ENCODE results near the gene NDUFA11.

NDUFA11 gene

GRCh38 chr19:5943045-5943444, 39.5 kb upstream of the NDUFA11 start:
- no peak overlapping the region for H3K27ac ChIP-seq (ENCODE audit: low read length)
- H3K36me3 ChIP-seq (ENCODE audit: insufficient read depth, low read length), result peaks cover 59% of the 10 kb centered on the region
- H4K20me1 ChIP-seq (ENCODE audit: insufficient read depth, low read length), result peaks cover 85% of the 10 kb centered on the region

GRCh38 chr19:5941673-5942072, 38.1 kb upstream of the NDUFA11 start:
- DNase-seq (no peak), ATAC-seq (ENCODE audit: insufficient read depth, low read depth) (no peak)
- Histone ChIP-seq H3K36me3 (ENCODE audit: insufficient read depth, low read length) (peaks cover 64% of the 10 kb centered on the region), H3K27me3 (ENCODE audit: insufficient read depth, low read length, poor library complexity) (no peaks in the 10 kb centered on the region), H4K20me1 (ENCODE audit: insufficient read depth, low read length) (peaks cover 84% of the 10 kb centered on the region), H3K27ac (ENCODE audit: low read length) (no peak overlapping the region), H3K9me3 (ENCODE audit: insufficient read depth, low read length, severe bottlenecking) (no peaks in the 10 kb centered on the region), H3K4me3 (ENCODE audit: low read depth in 1 of 2, low read length in 2 of 2) (no peak overlapping the region), H3K9ac (ENCODE audit: low read depth, low read length) (no peak overlapping the region), H3K4me2 (ENCODE audit: insufficient read depth, low read length) (no peak overlapping the region), H2AFZ (ENCODE audit: low read depth, low read length) (no peak overlapping the region), H3K79me2 (ENCODE audit: insufficient read depth, low read length) (peaks cover 99% of the 10 kb centered on the region), H3K4me1 (ENCODE audit: insufficient read depth, low read length) (no peaks in the 10 kb centered on the region)
- TF ChIP-seq EZH2 (IDR thresholded peaks at IDR 0.05; ENCODE audit: borderline replicate concordance, low read depth, low read length, severe bottlenecking) (no peak), CTCF (IDR thresholded peaks at IDR 0.05; ENCODE audit: borderline replicate concordance, extremely low read depth, low read length, poor library complexity, severe bottlenecking) (no peak)

More at GRCh38 chr19:5943045-5943444, 39.5 kb upstream of the NDUFA11 start:
- TF ChIP-seq EZH2 (IDR thresholded peaks at IDR 0.05; ENCODE audit: borderline replicate concordance, low read depth, low read length, severe bottlenecking), result no peak
- TF ChIP-seq CTCF (IDR thresholded peaks at IDR 0.05; ENCODE audit: borderline replicate concordance, extremely low read depth, low read length, poor library complexity, severe bottlenecking), result no peak
- no peak for ATAC-seq (ENCODE audit: insufficient read depth, low read depth)
- Histone ChIP-seq H3K4me3 (ENCODE audit: low read depth in 1 of 2, low read length in 2 of 2) (no peak overlapping the region), H3K4me2 (ENCODE audit: insufficient read depth, low read length) (no peak overlapping the region), H3K9ac (ENCODE audit: low read depth, low read length) (no peak overlapping the region), H3K27me3 (ENCODE audit: insufficient read depth, low read length, poor library complexity) (no peaks in the 10 kb centered on the region), H3K4me1 (ENCODE audit: insufficient read depth, low read length) (no peaks in the 10 kb centered on the region), H3K79me2 (ENCODE audit: insufficient read depth, low read length) (peaks cover 99% of the 10 kb centered on the region), H2AFZ (ENCODE audit: low read depth, low read length) (no peak overlapping the region), H3K9me3 (ENCODE audit: insufficient read depth, low read length, severe bottlenecking) (no peaks in the 10 kb centered on the region)
- DNase-seq, result no peak

GRCh38 chr19:5940260-5941208, 36.9 kb upstream of the NDUFA11 start:
- H3K27me3 ChIP-seq (ENCODE audit: insufficient read depth, low read length, poor library complexity), result no peaks in the 10 kb centered on the region
- peaks cover 84% of the 10 kb centered on the region for H4K20me1 ChIP-seq (ENCODE audit: insufficient read depth, low read length)
- H3K79me2 ChIP-seq (ENCODE audit: insufficient read depth, low read length), result peaks cover 99% of the 10 kb centered on the region
- no peak overlapping the region for H3K4me3 ChIP-seq (ENCODE audit: low read depth in 1 of 2, low read length in 2 of 2)
- H3K4me2 ChIP-seq (ENCODE audit: insufficient read depth, low read length), result no peak overlapping the region
- TF ChIP-seq EZH2 (IDR thresholded peaks at IDR 0.05; ENCODE audit: borderline replicate concordance, low read depth, low read length, severe bottlenecking), result no peak
- TF ChIP-seq CTCF (IDR thresholded peaks at IDR 0.05; ENCODE audit: borderline replicate concordance, extremely low read depth, low read length, poor library complexity, severe bottlenecking), result no peak
- H3K36me3 ChIP-seq (ENCODE audit: insufficient read depth, low read length), result peaks cover 64% of the 10 kb centered on the region
- no peaks in the 10 kb centered on the region for H3K9me3 ChIP-seq (ENCODE audit: insufficient read depth, low read length, severe bottlenecking)
- no peak for DNase-seq
- no peak overlapping the region for H2AFZ ChIP-seq (ENCODE audit: low read depth, low read length)
- no peak overlapping the region for H3K27ac ChIP-seq (ENCODE audit: low read length)
- no peak for ATAC-seq (ENCODE audit: insufficient read depth, low read depth)
- no peak overlapping the region for H3K9ac ChIP-seq (ENCODE audit: low read depth, low read length)
- H3K4me1 ChIP-seq (ENCODE audit: insufficient read depth, low read length), result no peaks in the 10 kb centered on the region

All from DND-41 (cell line).